GM12878 (cell line): ENCODE results near the gene C8B. TPM values are rescaled to one million over a fixed set of nuclear protein-coding genes. Genes with fewer than 3 reads are reported as not detected.

Experiments used
- ATAC-seq: fragments of 200-7000 bp; cut with Tn5 transposase; 3 replicates; pipeline ENCODE4 v1.9.1; 2020; ENCODE audit warnings: mild to moderate bottlenecking, moderate library complexity
- BruUV-seq: library from RNA; stranded (reverse); fragments of 400-500 nt; replicated peaks from 2 replicates; lab custom pipeline; 2021; lab: Mats Ljungman, UMichigan
- CTCF ChIA-PET: fragments of 300-600 bp; sonication (Branson Sonifier 250); formaldehyde crosslinking; extraction: SDS; loops from one replicate; lab custom pipeline; 2021; ENCODE audit warnings: inconsistent platforms; lab: Yijun Ruan, JAX
- POLR2A ChIA-PET: fragments of 350-600 bp; formaldehyde crosslinking; extraction: SDS; loops from one replicate; lab custom pipeline; 2021; ENCODE audit warnings: inconsistent platforms; lab: Charles Lee
- RAD21 ChIA-PET: fragments of 300-600 bp; sonication (Branson Sonifier 250); formaldehyde crosslinking; loops from one replicate; lab custom pipeline; 2023; ENCODE audit warnings: antibody characterized with exemption; ENCODE audit not compliant: unreplicated experiment; lab: Charles Lee
- SMC1A ChIA-PET: fragments of 300-600 bp; sonication (Branson Sonifier 250); formaldehyde crosslinking; loops from one replicate; lab custom pipeline; 2023; ENCODE audit not compliant: unreplicated experiment, uncharacterized antibody; lab: Charles Lee
- DNase-seq: peaks from one replicate; pipeline ENCODE4 v3.0.0-alpha.2; 2011; ENCODE audit warnings: low read depth, low spot score
- FAIRE-seq: peaks from 3 replicates; lab custom pipeline; 2011; peaks lifted over from hg19 to GRCh38; lab: Jason Lieb, UNC
- H2AFZ ChIP-seq: 2 replicates; pipeline ENCODE4 v1.6.0; 2011; ENCODE audit warnings: low read depth, low read length, control low read depth; ENCODE audit not compliant: control insufficient read depth
- H3K27ac ChIP-seq: 2 replicates; pipeline ENCODE4 v1.5.1; 2011; ENCODE audit warnings: control low read depth; ENCODE audit not compliant: control insufficient read depth, insufficient read depth
- H3K27me3 ChIP-seq, 2 experiments: replicated peaks in 1 of 2; 2 replicates each; pipeline versions ENCODE4 v1.6.0 to v1.6.1; 2011; ENCODE audit warnings: low read length in 1 of 2; ENCODE audit not compliant: control insufficient read depth in 2 of 2, insufficient read depth in 2 of 2
- H3K36me3 ChIP-seq, 2 experiments: 2 replicates each; pipeline ENCODE4 v1.5.1; 2011; ENCODE audit warnings: low read length in 1 of 2; ENCODE audit not compliant: control insufficient read depth in 2 of 2, insufficient read depth in 2 of 2
- H3K4me1 ChIP-seq: 2 replicates; pipeline ENCODE4 v1.6.1; 2011; ENCODE audit warnings: mild to moderate bottlenecking, low read length, moderate library complexity, mixed read lengths; ENCODE audit not compliant: control insufficient read depth, insufficient read depth
- H3K4me2 ChIP-seq: 2 replicates; pipeline ENCODE4 v1.6.0; 2011; ENCODE audit warnings: control low read depth; ENCODE audit not compliant: control insufficient read depth, insufficient read depth
- H3K4me3 ChIP-seq: fragments of 200-600 bp; sonication (generic); 2 replicates; pipeline ENCODE4 v1.5.1; 2016
- H3K79me2 ChIP-seq: 2 replicates; pipeline ENCODE4 v1.6.0; 2011; ENCODE audit warnings: low read length; ENCODE audit not compliant: control insufficient read depth, insufficient read depth
- H3K9ac ChIP-seq: 2 replicates; pipeline ENCODE4 v1.8.0; 2011; ENCODE audit warnings: low read length, control low read depth, mixed read lengths; ENCODE audit not compliant: control insufficient read depth, insufficient read depth
- H3K9me3 ChIP-seq: replicated peaks from 3 replicates; pipeline ENCODE4 v1.5.1; 2011; ENCODE audit warnings: mild to moderate bottlenecking, low read length; ENCODE audit not compliant: control insufficient read depth, insufficient read depth
- H4K20me1 ChIP-seq: 2 replicates; pipeline ENCODE4 v1.6.0; 2011; ENCODE audit not compliant: control insufficient read depth, insufficient read depth
- BCL11A ChIP-seq: IDR thresholded peaks from 2 replicates; pipeline ENCODE4 v1.6.1; 2011; ENCODE audit warnings: low read depth, low read length
- FOS ChIP-seq: IDR thresholded peaks from 3 replicates; pipeline ENCODE4 v1.6.1; 2011; ENCODE audit warnings: borderline replicate concordance; ENCODE audit not compliant: insufficient read length; ENCODE audit errors: extremely low read depth
- HDAC6 ChIP-seq: fragments of 200-600 bp; sonication (generic); IDR thresholded peaks from one replicate; pipeline ENCODE4 v1.8.0; 2017; ENCODE audit warnings: antibody characterized with exemption; ENCODE audit not compliant: unreplicated experiment
- MTA2 ChIP-seq: fragments of 450-650 bp; IDR thresholded peaks from 2 replicates; pipeline ENCODE4 v1.6.1; 2016; ENCODE audit warnings: low read depth, mild to moderate bottlenecking, moderate library complexity
- SUPT20H ChIP-seq: IDR thresholded peaks from 2 replicates; pipeline ENCODE4 v1.6.1; 2011; ENCODE audit warnings: low read depth, mild to moderate bottlenecking, low read length, moderate library complexity, borderline replicate concordance; ENCODE audit not compliant: control insufficient read depth
- TARDBP ChIP-seq: IDR thresholded peaks from 2 replicates; pipeline ENCODE4 v1.6.1; 2016; ENCODE audit warnings: borderline replicate concordance
- ZSCAN29 ChIP-seq: fragments of 450-650 bp; IDR thresholded peaks from 2 replicates; pipeline ENCODE4 v1.6.1; 2017; ENCODE audit warnings: mild to moderate bottlenecking, moderate library complexity
- WGBS: methylation state at CpG from one replicate; pipeline ENCODE4 v1.1.6; 2016; ENCODE audit warnings: low lambda C conversion rate; ENCODE audit not compliant: insufficient replicate concordance, insufficient coverage; ENCODE audit errors: missing lambda C conversion rate; 5-methylcytosine and 5-hydroxymethylcytosine counted together
- in situ Hi-C: fragments of 300-500 bp; cut with MboI; formaldehyde crosslinking; loops from 9 replicates; pipeline ENCODE4 v1.14.3; 2018; ENCODE audit warnings: mixed read lengths
- intact Hi-C: fragments of 100-400 bp; cut with micrococcal nuclease; formaldehyde crosslinking; loops from one replicate; pipeline ENCODE4 v1.14.2; 2022; ENCODE audit not compliant: unreplicated experiment
- polyA plus RNA-seq, 11 experiments: library from polyadenylated mRNA; depleted of rRNA in 4 of 11; unstranded in 6 of 11; stranded (reverse) in 5 of 11; fragments of >200 nt; fragmentation: Nextera tagmentation in 4 of 11; fragmentation: Illumina TruSeq in 1 of 11; extraction: Ambion mirVana in 4 of 11; extraction: Trizol in 1 of 11; gene quantifications; 1 replicate in 1 of 11; 2 replicates in 10 of 11; pipeline versions ENCODE4 v1.2.1 to v1.2.3, GENCODE V29; 2011 to 2016; ENCODE audit warnings: inconsistent platforms in 2 of 11, missing spikeins in 2 of 11, low read depth in 1 of 11
- total RNA-seq, 4 experiments: library from RNA; depleted of rRNA in 3 of 4; stranded (reverse); fragments of >200 nt in 3 of 4; fragmentation: Illumina TruSeq in 1 of 4; extraction: Trizol in 1 of 4; gene quantifications; 2 replicates each; pipeline versions ENCODE4 v1.2.1 to v1.2.3, GENCODE V29; 2013 to 2021
- TF ChIP-seq, protein P1 (sequence below): fragments of 450-650 bp; IDR thresholded peaks from 2 replicates; pipeline ENCODE4 v1.6.1; 2017; ENCODE audit warnings: antibody characterized with exemption, mild to moderate bottlenecking, moderate library complexity
- TF ChIP-seq, protein P2 (sequence below): fragments of 450-650 bp; IDR thresholded peaks from 2 replicates; pipeline ENCODE4 v1.6.1; 2017; ENCODE audit warnings: borderline replicate concordance
- TF ChIP-seq, protein P3 (sequence below): IDR thresholded peaks from 2 replicates; pipeline ENCODE4 v1.6.1; 2012; ENCODE audit warnings: low read depth, low read length, improper control_type of control experiment
- TF ChIP-seq, protein P4 (sequence below): fragments of 450-650 bp; IDR thresholded peaks from 2 replicates; pipeline ENCODE4 v1.6.1; 2017; ENCODE audit warnings: low read depth, mild to moderate bottlenecking, moderate library complexity

The C8B gene
- total and polyA plus RNA-seq, 10 of the 15 experiments (the other 5 are each of a cell fraction or from before 2014, with no cell fraction given), result not detected

DNA sequence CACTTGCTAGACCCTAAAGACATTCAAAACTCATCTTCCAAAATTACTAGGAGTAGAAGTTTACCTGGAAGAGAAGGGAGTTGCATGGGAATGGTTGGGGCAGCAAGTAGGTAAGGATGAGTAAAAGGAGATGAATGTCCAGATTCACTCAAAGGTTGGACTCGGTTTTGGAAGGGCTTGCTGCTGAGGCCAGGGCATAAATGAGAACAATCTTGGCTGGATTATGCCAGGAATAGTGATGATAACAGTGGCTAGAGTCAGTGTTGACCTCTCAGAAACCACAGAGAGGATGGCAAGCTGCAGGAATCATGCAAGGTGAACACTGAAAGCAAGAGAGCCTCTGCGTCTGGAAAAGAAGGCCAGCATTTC is 67.8 kb downstream of the C8B start (continued):
- TF ChIP-seq, protein P1, sequence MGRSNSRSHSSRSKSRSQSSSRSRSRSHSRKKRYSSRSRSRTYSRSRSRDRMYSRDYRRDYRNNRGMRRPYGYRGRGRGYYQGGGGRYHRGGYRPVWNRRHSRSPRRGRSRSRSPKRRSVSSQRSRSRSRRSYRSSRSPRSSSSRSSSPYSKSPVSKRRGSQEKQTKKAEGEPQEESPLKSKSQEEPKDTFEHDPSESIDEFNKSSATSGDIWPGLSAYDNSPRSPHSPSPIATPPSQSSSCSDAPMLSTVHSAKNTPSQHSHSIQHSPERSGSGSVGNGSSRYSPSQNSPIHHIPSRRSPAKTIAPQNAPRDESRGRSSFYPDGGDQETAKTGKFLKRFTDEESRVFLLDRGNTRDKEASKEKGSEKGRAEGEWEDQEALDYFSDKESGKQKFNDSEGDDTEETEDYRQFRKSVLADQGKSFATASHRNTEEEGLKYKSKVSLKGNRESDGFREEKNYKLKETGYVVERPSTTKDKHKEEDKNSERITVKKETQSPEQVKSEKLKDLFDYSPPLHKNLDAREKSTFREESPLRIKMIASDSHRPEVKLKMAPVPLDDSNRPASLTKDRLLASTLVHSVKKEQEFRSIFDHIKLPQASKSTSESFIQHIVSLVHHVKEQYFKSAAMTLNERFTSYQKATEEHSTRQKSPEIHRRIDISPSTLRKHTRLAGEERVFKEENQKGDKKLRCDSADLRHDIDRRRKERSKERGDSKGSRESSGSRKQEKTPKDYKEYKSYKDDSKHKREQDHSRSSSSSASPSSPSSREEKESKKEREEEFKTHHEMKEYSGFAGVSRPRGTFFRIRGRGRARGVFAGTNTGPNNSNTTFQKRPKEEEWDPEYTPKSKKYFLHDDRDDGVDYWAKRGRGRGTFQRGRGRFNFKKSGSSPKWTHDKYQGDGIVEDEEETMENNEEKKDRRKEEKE, result no peak
- TF ChIP-seq HDAC6, result no peak

DNA sequence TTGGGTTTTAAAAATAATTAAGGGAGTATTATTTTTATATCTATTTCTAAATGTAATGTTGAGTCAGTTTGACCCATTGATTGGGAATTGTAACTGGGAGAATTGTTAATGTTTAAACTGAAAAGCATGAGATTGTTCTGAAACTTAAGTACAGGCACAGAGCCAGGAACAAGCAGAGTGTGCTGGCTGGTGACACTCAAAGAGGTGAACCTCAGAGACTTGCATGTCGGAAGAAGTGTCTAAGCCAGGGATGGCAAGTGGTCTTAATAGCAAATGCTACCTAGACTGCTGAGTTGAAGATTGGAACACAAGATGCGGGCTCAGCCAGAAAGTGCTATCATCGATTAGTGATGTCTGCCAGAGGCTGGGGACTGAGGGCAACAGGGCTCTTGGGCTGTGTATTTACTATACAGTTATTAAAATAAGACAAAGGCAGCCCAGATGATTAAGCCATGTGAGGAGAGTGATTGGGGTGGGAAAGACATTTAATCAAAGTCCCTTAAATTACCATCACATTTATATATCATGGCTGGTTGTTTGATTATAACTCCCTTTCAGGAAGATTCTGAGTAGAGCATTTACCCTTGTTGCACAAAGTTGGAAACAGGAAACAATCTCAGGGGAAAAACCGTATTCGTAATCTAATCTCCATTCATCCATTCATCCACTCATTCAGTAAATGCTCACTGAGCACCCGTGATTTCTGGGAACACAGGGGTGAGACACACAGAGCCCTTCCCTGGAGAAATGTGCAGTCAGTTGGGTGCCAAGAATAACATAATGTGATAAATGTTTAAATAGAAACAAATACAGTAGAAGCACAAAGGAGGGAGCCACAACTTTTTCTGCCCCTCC is 68.4 kb downstream of the C8B start:
- Histone ChIP-seq H3K4me1 (no peaks in the 10 kb centered on the region), H3K4me2 (no peak overlapping the region), H2AFZ (no peak overlapping the region), H4K20me1 (no peaks in the 10 kb centered on the region), H3K27me3 (no peaks in the 10 kb centered on the region), H3K79me2 (no peaks in the 10 kb centered on the region), H3K9ac (no peak overlapping the region), H3K36me3 (no peaks in the 10 kb centered on the region), H3K9me3 (no peaks in the 10 kb centered on the region), H3K27ac (no peak overlapping the region), H3K4me3 (no peak overlapping the region)
- RAD21 ChIA-PET, result no interaction called here
- DNase-seq (no peak), FAIRE-seq (no peak), ATAC-seq (no peak)
- SMC1A ChIA-PET, result no interaction called here
- WGBS, result 41% methylated on average over 6 of the region's 6 CpGs
- POLR2A ChIA-PET, result no interaction called here
- intact Hi-C loops, result no loop called here
- in situ Hi-C loops, result no loop called here
- no TSS peak for BruUV-seq
- CTCF ChIA-PET, result no interaction called here
- TF ChIP-seq FOS (no peak), TARDBP (no peak), ZSCAN29 (no peak), BCL11A (no peak), SUPT20H (no peak), MTA2 (no peak)
- TF ChIP-seq, protein P2, sequence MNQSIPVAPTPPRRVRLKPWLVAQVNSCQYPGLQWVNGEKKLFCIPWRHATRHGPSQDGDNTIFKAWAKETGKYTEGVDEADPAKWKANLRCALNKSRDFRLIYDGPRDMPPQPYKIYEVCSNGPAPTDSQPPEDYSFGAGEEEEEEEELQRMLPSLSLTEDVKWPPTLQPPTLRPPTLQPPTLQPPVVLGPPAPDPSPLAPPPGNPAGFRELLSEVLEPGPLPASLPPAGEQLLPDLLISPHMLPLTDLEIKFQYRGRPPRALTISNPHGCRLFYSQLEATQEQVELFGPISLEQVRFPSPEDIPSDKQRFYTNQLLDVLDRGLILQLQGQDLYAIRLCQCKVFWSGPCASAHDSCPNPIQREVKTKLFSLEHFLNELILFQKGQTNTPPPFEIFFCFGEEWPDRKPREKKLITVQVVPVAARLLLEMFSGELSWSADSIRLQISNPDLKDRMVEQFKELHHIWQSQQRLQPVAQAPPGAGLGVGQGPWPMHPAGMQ, result no peak
- TF ChIP-seq, protein P3, sequence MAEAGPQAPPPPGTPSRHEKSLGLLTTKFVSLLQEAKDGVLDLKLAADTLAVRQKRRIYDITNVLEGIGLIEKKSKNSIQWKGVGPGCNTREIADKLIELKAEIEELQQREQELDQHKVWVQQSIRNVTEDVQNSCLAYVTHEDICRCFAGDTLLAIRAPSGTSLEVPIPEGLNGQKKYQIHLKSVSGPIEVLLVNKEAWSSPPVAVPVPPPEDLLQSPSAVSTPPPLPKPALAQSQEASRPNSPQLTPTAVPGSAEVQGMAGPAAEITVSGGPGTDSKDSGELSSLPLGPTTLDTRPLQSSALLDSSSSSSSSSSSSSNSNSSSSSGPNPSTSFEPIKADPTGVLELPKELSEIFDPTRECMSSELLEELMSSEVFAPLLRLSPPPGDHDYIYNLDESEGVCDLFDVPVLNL, result no peak
- TF ChIP-seq, protein P4, sequence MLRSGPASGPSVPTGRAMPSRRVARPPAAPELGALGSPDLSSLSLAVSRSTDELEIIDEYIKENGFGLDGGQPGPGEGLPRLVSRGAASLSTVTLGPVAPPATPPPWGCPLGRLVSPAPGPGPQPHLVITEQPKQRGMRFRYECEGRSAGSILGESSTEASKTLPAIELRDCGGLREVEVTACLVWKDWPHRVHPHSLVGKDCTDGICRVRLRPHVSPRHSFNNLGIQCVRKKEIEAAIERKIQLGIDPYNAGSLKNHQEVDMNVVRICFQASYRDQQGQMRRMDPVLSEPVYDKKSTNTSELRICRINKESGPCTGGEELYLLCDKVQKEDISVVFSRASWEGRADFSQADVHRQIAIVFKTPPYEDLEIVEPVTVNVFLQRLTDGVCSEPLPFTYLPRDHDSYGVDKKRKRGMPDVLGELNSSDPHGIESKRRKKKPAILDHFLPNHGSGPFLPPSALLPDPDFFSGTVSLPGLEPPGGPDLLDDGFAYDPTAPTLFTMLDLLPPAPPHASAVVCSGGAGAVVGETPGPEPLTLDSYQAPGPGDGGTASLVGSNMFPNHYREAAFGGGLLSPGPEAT, result no peak
